NT2/D1 (cell line): ENCODE results near the gene SERTAD3.
A peak's percentile ranks its signal among the peaks of the same experiment; 100 is the strongest.
"Not testable (repeated sequence)": the region's sequence is repeated elsewhere in the genome, so short reads cannot be mapped to it uniquely, and the experiment has no call there.

ENCODE experiments used
- DNase-seq: peaks from one replicate; pipeline ENCODE4 v3.0.0-alpha.2; 2011; ENCODE audit warnings: low read depth, low spot score
- H3K27me3 ChIP-seq: 2 replicates; pipeline ENCODE4 v1.6.0; 2011; ENCODE audit warnings: mild to moderate bottlenecking; ENCODE audit not compliant: insufficient read length, insufficient read depth
- H3K36me3 ChIP-seq: 2 replicates; pipeline ENCODE4 v1.6.1; 2011; ENCODE audit warnings: mild to moderate bottlenecking, low read length, mixed read lengths; ENCODE audit not compliant: insufficient read depth, insufficient read length
- H3K4me1 ChIP-seq: 2 replicates; pipeline ENCODE4 v1.5.1; 2011; ENCODE audit not compliant: insufficient read depth, insufficient read length
- H3K4me3 ChIP-seq: 2 replicates; pipeline ENCODE4 v1.5.1; 2011; ENCODE audit warnings: low read depth; ENCODE audit not compliant: insufficient read length
- H3K9ac ChIP-seq: 2 replicates; pipeline ENCODE4 v1.6.0; 2011; ENCODE audit warnings: low read depth; ENCODE audit not compliant: insufficient read length
- H3K9me3 ChIP-seq: 2 replicates; pipeline ENCODE4 v1.5.1; 2011; ENCODE audit warnings: mild to moderate bottlenecking, low read length; ENCODE audit not compliant: insufficient read depth
- SUZ12 ChIP-seq: IDR thresholded peaks from 2 replicates; pipeline ENCODE4 v1.6.1; 2011; ENCODE audit not compliant: insufficient read length, insufficient read depth; ENCODE audit errors: extremely low read depth
- YY1 ChIP-seq: IDR thresholded peaks from 2 replicates; pipeline ENCODE4 v1.6.1; 2011; ENCODE audit not compliant: insufficient read length, insufficient read depth
- ZNF274 ChIP-seq: IDR thresholded peaks from 2 replicates; pipeline ENCODE4 v1.6.1; 2011; ENCODE audit warnings: mild to moderate bottlenecking, low read depth, low read length

The SERTAD3 gene, protein sequence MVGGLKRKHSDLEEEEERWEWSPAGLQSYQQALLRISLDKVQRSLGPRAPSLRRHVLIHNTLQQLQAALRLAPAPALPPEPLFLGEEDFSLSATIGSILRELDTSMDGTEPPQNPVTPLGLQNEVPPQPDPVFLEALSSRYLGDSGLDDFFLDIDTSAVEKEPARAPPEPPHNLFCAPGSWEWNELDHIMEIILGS

DNA sequence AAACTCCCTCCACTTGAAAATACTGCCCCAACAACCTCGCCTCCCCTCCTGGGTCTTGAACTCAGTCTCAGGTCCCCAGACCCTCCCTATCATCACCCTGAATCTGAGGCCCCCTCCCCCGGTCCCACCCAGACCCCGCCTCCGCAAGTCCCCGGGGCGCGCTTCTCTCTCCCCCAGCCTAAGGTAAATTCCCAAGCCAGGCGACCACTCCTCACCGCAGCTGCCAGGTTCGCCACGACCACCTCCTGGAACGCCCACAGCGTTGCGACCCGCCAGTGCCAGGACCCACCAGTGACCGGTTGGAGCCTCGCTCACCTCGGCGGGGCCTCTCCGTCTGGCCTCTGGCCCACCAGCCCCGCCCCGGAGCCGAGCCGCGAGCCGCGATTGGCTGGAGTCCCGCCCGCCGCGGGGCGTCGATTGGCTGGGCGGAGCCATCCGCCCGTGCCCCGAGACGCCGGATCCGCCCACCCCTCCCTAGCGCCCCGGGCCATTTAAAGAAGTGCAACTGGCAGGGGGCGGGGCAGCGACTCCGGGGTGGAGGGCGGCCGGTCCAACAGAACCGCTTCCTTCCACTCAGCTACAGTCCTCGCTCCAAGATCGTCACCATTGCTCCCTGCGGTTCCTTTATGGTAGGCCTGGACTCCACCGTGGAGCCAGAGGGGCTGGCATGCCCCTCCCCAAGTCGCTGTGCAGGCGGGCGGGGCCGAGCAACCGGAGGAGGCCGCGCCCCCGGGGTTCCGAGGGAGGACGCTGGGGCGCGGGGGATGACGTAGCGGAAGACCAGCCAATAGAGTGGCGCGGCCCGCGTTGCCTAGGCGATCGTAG is at the start of gene SERTAD3:
TSS of gene SERTAD3 (minus strand) at position 336 of the 825 bp plus-strand sequence. CDS start 2,255 bp downstream, outside the sequence.
- no peak for TF ChIP-seq SUZ12
- TF ChIP-seq YY1, result no peak
- no peak for TF ChIP-seq ZNF274
- DNase-seq, result peak; percentile 80

GRCh38 chr19:40493778-40494177 is 49.6 kb upstream of the SERTAD3 start:
- no peaks in the 10 kb centered on the region for H3K4me1 ChIP-seq
- H3K9ac ChIP-seq, result no peak overlapping the region
- no peak for DNase-seq
- H3K9me3 ChIP-seq, result peaks cover 10% of the 10 kb centered on the region; the same call in 1 of the 2 replicates
- H3K36me3 ChIP-seq, result no peaks in the 10 kb centered on the region
- no peak overlapping the region for H3K4me3 ChIP-seq
- no peak for TF ChIP-seq SUZ12
- no peak for TF ChIP-seq YY1
- no peak for TF ChIP-seq ZNF274
- peaks cover 22% of the 10 kb centered on the region for H3K27me3 ChIP-seq

More for the DNA sequence above, at the start of gene SERTAD3:
- Histone ChIP-seq H3K27me3 (no peaks in the 10 kb centered on the region), H3K4me1 (peaks cover 2% of the 10 kb centered on the region), H3K9ac (peak within 1 kb of the TSS; percentile 94), H3K36me3 (peaks cover 28% of the 10 kb centered on the region), H3K4me3 (peak within 1 kb of the TSS; percentile 97), H3K9me3 (no peaks in the 10 kb centered on the region)

- H3K9ac ChIP-seq, result no peak overlapping the region
- TF ChIP-seq SUZ12 (no peak), ZNF274 (no peak), YY1 (no peak)
Measured at GRCh38 chr19:40492274-40492673, 48.1 kb upstream of the SERTAD3 start.

DNA sequence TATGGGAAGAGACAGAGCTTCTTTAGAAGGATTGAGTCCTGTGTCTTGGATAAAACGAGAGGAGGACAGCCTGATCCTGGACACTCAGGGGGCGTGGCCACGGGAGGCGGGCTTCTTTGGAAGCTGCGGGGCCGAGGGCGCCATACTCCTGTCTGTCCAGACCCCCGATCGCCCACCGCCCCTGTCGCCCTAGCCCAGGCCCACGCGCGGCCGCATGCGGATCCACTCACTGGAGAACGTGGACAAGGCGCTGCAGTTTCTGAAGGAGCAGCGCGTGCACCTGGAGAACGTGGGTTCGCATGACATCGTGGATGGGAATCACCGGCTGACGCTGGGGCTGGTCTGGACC is 45.7 kb upstream of the SERTAD3 start:
- Histone ChIP-seq H3K27me3 (peaks cover 21% of the 10 kb centered on the region), H3K36me3 (no peaks in the 10 kb centered on the region), H3K4me1 (peaks cover 4% of the 10 kb centered on the region), H3K9ac (no peak overlapping the region), H3K4me3 (no peak overlapping the region), H3K9me3 (peaks cover 10% of the 10 kb centered on the region; the same call in 1 of the 2 replicates)
- no peak for DNase-seq
- TF ChIP-seq SUZ12 (no peak), ZNF274 (no peak), YY1 (no peak)

More at GRCh38 chr19:40492274-40492673, 48.1 kb upstream of the SERTAD3 start:
- H3K4me3 ChIP-seq, result no peak overlapping the region
- peaks cover 4% of the 10 kb centered on the region for H3K4me1 ChIP-seq
- H3K9me3 ChIP-seq, result peaks cover 10% of the 10 kb centered on the region; the same call in 1 of the 2 replicates
- no peak for DNase-seq
- no peaks in the 10 kb centered on the region for H3K36me3 ChIP-seq
- H3K27me3 ChIP-seq, result peaks cover 22% of the 10 kb centered on the region

GRCh38 chr19:40486017-40486416 is 41.9 kb upstream of the SERTAD3 start:
- Histone ChIP-seq H3K27me3 (no peaks in the 10 kb centered on the region), H3K9ac (no peak overlapping the region), H3K4me1 (peaks cover 4% of the 10 kb centered on the region), H3K36me3 (no peaks in the 10 kb centered on the region), H3K9me3 (no peaks in the 10 kb centered on the region), H3K4me3 (no peak overlapping the region)
- no peak for DNase-seq
- TF ChIP-seq YY1 (no peak), SUZ12 (no peak), ZNF274 (no peak)

GRCh38 chr19:40475878-40476644 is 31.9 kb upstream of the SERTAD3 start:
- not testable (repeated sequence) for DNase-seq, H3K9me3 ChIP-seq, H3K4me3 ChIP-seq, H3K27me3 ChIP-seq, H3K36me3 ChIP-seq, H3K9ac ChIP-seq, H3K4me1 ChIP-seq

DNA sequence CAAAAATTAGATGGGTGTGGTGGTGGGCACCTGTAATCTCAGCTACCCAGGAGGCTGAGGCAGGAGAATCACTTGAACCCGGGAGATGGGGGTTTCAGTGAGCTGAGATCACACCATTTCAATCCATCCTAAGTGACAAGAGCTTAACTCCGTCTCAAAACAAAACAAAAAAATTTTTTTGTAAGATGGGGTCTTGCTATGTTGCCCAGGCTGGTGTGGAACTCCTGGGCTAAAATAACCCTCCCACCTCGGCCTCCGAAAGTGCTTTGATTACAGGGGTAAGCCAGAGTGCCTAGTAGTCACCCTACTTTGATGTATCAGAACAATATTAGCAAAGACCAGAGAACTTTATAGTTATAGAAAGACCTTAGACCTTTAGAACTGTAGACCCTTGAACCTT is 30.6 kb upstream of the SERTAD3 start:
- no peaks in the 10 kb centered on the region for H3K36me3 ChIP-seq
- no peak for DNase-seq
- no peaks in the 10 kb centered on the region for H3K9me3 ChIP-seq
- no peak overlapping the region for H3K4me3 ChIP-seq
- H3K4me1 ChIP-seq, result no peaks in the 10 kb centered on the region
- no peak overlapping the region for H3K9ac ChIP-seq
- H3K27me3 ChIP-seq, result no peaks in the 10 kb centered on the region
- TF ChIP-seq SUZ12 (no peak), ZNF274 (no peak), YY1 (no peak)
